Lung microvascular endothelial cell (primary cell): ENCODE measurements around the gene GPR137. TPM values are rescaled to one million over a fixed set of nuclear protein-coding genes. Genes with fewer than 3 reads are reported as not detected.

Experiments used
- DNase-seq, 2 donors: peaks; one replicate each; pipeline versions ENCODE4 v3.0.0 to v3.0.0-alpha.2; 2010; ENCODE audit warnings: low read depth in 2 of 2
- total RNA-seq: library from RNA; depleted of rRNA; stranded (reverse); fragments of >200 nt; gene quantifications from 2 replicates; pipeline ENCODE4 v1.2.1, GENCODE V29; 2014

GPR137 gene
- total RNA-seq, 1 donor from 2014 or later = 9.7 TPM

- peak; percentile 76 to 92 for DNase-seq
Observed at GRCh38 chr11:64263021-64263946, 22.4 kb upstream of the GPR137 start.

GRCh38 chr11:64263947-64264317 is 21.7 kb upstream of the GPR137 start:
- no peak for DNase-seq

GRCh38 chr11:64264371-64264852 is 21.2 kb upstream of the GPR137 start:
- DNase-seq = no peak

GRCh38 chr11:64265176-64266160 is 20.2 kb upstream of the GPR137 start:
- DNase-seq = no peak

- DNase-seq = peak in 1 of 2 donors; percentile 83
Observed at GRCh38 chr11:64266339-64266738, 19.3 kb upstream of the GPR137 start.

- DNase-seq = peak in 1 of 2 donors; percentile 44
Observed at GRCh38 chr11:64267207-64267945, 18.3 kb upstream of the GPR137 start.

GRCh38 chr11:64268025-64268892 is 17.4 kb upstream of the GPR137 start:
- peak; percentile 27 to 63 for DNase-seq

- peak; percentile 44 to 59 for DNase-seq
Observed at GRCh38 chr11:64268893-64269539, 16.6 kb upstream of the GPR137 start.

- DNase-seq = peak; percentile 100
Observed at GRCh38 chr11:64269540-64270220, 16.0 kb upstream of the GPR137 start.

- no peak for DNase-seq
Observed at GRCh38 chr11:64275031-64275800, 10.4 kb upstream of the GPR137 start.

- no peak for DNase-seq
Observed at GRCh38 chr11:64275841-64276240, 9.8 kb upstream of the GPR137 start.

GRCh38 chr11:64276653-64277431 is 8.8 kb upstream of the GPR137 start:
- no peak for DNase-seq

GRCh38 chr11:64278576-64279190 is 7.0 kb upstream of the GPR137 start:
- no peak for DNase-seq

GRCh38 chr11:64281957-64282770 is 3.5 kb upstream of the GPR137 start:
- DNase-seq = no peak

- no peak for DNase-seq
Observed at GRCh38 chr11:64283092-64283491, 2.6 kb upstream of the GPR137 start.
